H9 (cell line): Measurements from ENCODE around the gene OR2C3. TPM values are rescaled to one million over a fixed set of nuclear protein-coding genes. Genes with fewer than 3 reads are reported as not detected.

ENCODE experiments used
- DNase-seq: peaks from one replicate; pipeline ENCODE4 v3.0.0-alpha.2; 2017
- H2AFZ ChIP-seq: one replicate; pipeline ENCODE4 v1.6.1; 2013; ENCODE audit warnings: mild to moderate bottlenecking, low read length, control low read depth, moderate library complexity
- H2AK5ac ChIP-seq: 2 replicates; pipeline ENCODE4 v1.6.1; 2013; ENCODE audit warnings: low read length, control low read depth, mixed read lengths; ENCODE audit not compliant: insufficient read length
- H2BK120ac ChIP-seq: one replicate; pipeline ENCODE4 v1.6.1; 2013; ENCODE audit warnings: low read depth, mild to moderate bottlenecking, low read length, control low read depth, inconsistent platforms; ENCODE audit not compliant: poor library complexity, severe bottlenecking
- H2BK12ac ChIP-seq: 2 replicates; pipeline ENCODE4 v1.6.1; 2013; ENCODE audit warnings: low read length, control low read depth, mixed read lengths, low read depth; ENCODE audit not compliant: insufficient read length
- H2BK15ac ChIP-seq: 2 replicates; pipeline ENCODE4 v1.6.1; 2013; ENCODE audit warnings: low read depth, low read length, control low read depth
- H2BK20ac ChIP-seq: one replicate; pipeline ENCODE4 v1.6.1; 2013; ENCODE audit warnings: low read depth, mild to moderate bottlenecking, low read length, control low read depth, inconsistent platforms; ENCODE audit not compliant: poor library complexity, severe bottlenecking
- H2BK5ac ChIP-seq: 2 replicates; pipeline ENCODE4 v1.6.1; 2013; ENCODE audit warnings: low read length, control low read depth, mixed read lengths; ENCODE audit not compliant: insufficient read length
- H3K14ac ChIP-seq: 2 replicates; pipeline ENCODE4 v1.6.1; 2013; ENCODE audit warnings: low read length, control low read depth; ENCODE audit not compliant: insufficient read depth
- H3K18ac ChIP-seq: 2 replicates; pipeline ENCODE4 v1.6.1; 2013; ENCODE audit warnings: low read depth, mild to moderate bottlenecking, mixed read lengths, low read length, control low read depth; ENCODE audit not compliant: insufficient read length
- H3K23ac ChIP-seq: 2 replicates; pipeline ENCODE4 v1.6.1; 2013; ENCODE audit warnings: low read length, control low read depth, mixed read lengths, low read depth; ENCODE audit not compliant: insufficient read length
- H3K23me2 ChIP-seq: 2 replicates; pipeline ENCODE4 v1.6.1; 2013; ENCODE audit warnings: low read depth, mild to moderate bottlenecking, mixed read lengths, low read length, control low read depth; ENCODE audit not compliant: insufficient read length, poor library complexity, severe bottlenecking
- H3K27ac ChIP-seq: 2 replicates; pipeline ENCODE4 v1.5.1; 2013; ENCODE audit warnings: low read length, control low read depth, mixed read lengths, low read depth; ENCODE audit not compliant: insufficient read length
- H3K27me3 ChIP-seq: 2 replicates; pipeline ENCODE4 v1.6.1; 2013; ENCODE audit warnings: low read length, control low read depth, inconsistent platforms; ENCODE audit not compliant: insufficient read depth
- H3K4ac ChIP-seq: 2 replicates; pipeline ENCODE4 v1.6.1; 2013; ENCODE audit warnings: low read depth, mild to moderate bottlenecking, control low read depth, inconsistent platforms, low read length, moderate library complexity
- H3K4me1 ChIP-seq: 2 replicates; pipeline ENCODE4 v1.6.1; 2013; ENCODE audit warnings: low read length, control low read depth, inconsistent platforms; ENCODE audit not compliant: insufficient read depth
- H3K4me2 ChIP-seq: 2 replicates; pipeline ENCODE4 v1.6.1; 2013; ENCODE audit warnings: low read length, control low read depth, mixed read lengths; ENCODE audit not compliant: insufficient read length, insufficient read depth
- H3K56ac ChIP-seq: 2 replicates; pipeline ENCODE4 v1.6.1; 2013; ENCODE audit warnings: low read depth, mild to moderate bottlenecking, mixed read lengths, low read length, control low read depth; ENCODE audit not compliant: insufficient read length
- H3K79me1 ChIP-seq: 2 replicates; pipeline ENCODE4 v1.6.1; 2013; ENCODE audit warnings: low read depth, mild to moderate bottlenecking, moderate library complexity, low read length, control low read depth, inconsistent platforms; ENCODE audit not compliant: insufficient read depth, poor library complexity, severe bottlenecking
- H3K79me2 ChIP-seq: 2 replicates; pipeline ENCODE4 v1.6.1; 2013; ENCODE audit warnings: low read length, control low read depth, inconsistent platforms; ENCODE audit not compliant: insufficient read depth
- H3K9ac ChIP-seq: 2 replicates; pipeline ENCODE4 v1.6.1; 2013; ENCODE audit warnings: low read length, control low read depth, mixed read lengths; ENCODE audit not compliant: insufficient read length; ENCODE audit errors: extremely low read depth
- H3K9me3 ChIP-seq: one replicate; pipeline ENCODE4 v1.6.1; 2013; ENCODE audit warnings: low read depth, low read length, inconsistent platforms; ENCODE audit not compliant: control insufficient read depth
- H3T11ph ChIP-seq: one replicate; pipeline ENCODE4 v1.6.1; 2013; ENCODE audit warnings: mild to moderate bottlenecking, low read length, control low read depth, inconsistent platforms
- H4K20me1 ChIP-seq: one replicate; pipeline ENCODE4 v1.6.1; 2013; ENCODE audit not compliant: control insufficient read depth, insufficient read length, insufficient read depth
- H4K5ac ChIP-seq: 2 replicates; pipeline ENCODE4 v1.6.1; 2013; ENCODE audit warnings: low read depth, mild to moderate bottlenecking, mixed read lengths, low read length, control low read depth; ENCODE audit not compliant: insufficient read length
- H4K8ac ChIP-seq: replicated peaks from 2 replicates; pipeline ENCODE4 v1.6.1; 2013; ENCODE audit warnings: low read length, control low read depth, mixed read lengths, low read depth; ENCODE audit not compliant: insufficient read length
- H4K91ac ChIP-seq: 2 replicates; pipeline ENCODE4 v1.6.1; 2013; ENCODE audit warnings: low read depth, mild to moderate bottlenecking, moderate library complexity, mixed read lengths, low read length, control low read depth; ENCODE audit not compliant: insufficient read length
- H3K27ac Mint-ChIP-seq, 3 experiments: 2 replicates in 2 of 3; 3 replicates in 1 of 3; pipeline ENCODE4 v1.8.0; 2020 to 2021; ENCODE audit warnings: mixed read lengths in 3 of 3, mild to moderate bottlenecking in 1 of 3, moderate library complexity in 1 of 3
- H3K27me3 Mint-ChIP-seq: 2 replicates; pipeline ENCODE4 v1.8.0; 2021; ENCODE audit warnings: low read depth, mild to moderate bottlenecking, moderate library complexity, mixed read lengths
- H3K36me3 Mint-ChIP-seq, 3 experiments: 2 replicates in 2 of 3; 3 replicates in 1 of 3; pipeline ENCODE4 v1.8.0; 2020 to 2021; ENCODE audit warnings: low read depth in 3 of 3, mixed read lengths in 3 of 3; ENCODE audit not compliant: insufficient read depth in 1 of 3
- H3K4me1 Mint-ChIP-seq, 2 experiments: 2 replicates each; pipeline ENCODE4 v1.8.0; 2020; ENCODE audit warnings: mixed read lengths in 2 of 2
- H3K4me3 Mint-ChIP-seq, 2 experiments: 2 replicates in 1 of 2; 3 replicates in 1 of 2; pipeline ENCODE4 v1.8.0; 2020 to 2021; ENCODE audit warnings: mild to moderate bottlenecking in 2 of 2, mixed read lengths in 2 of 2, moderate library complexity in 1 of 2
- H3K9me3 Mint-ChIP-seq, 2 experiments: 2 replicates in 1 of 2; 3 replicates in 1 of 2; pipeline ENCODE4 v1.8.0; 2020; ENCODE audit warnings: mild to moderate bottlenecking in 2 of 2, mixed read lengths in 2 of 2, moderate library complexity in 1 of 2
- CTCF ChIP-seq: fragments of 200-600 bp; sonication (generic); conservative IDR thresholded peaks from 3 replicates; pipeline ENCODE4 v1.8.0; 2021; ENCODE audit warnings: antibody characterized with exemption, mild to moderate bottlenecking
- WGBS: extraction: QIAGEN DNeasy Blood & Tissue Kit; methylation state at CpG from one replicate; pipeline ENCODE4 v1.1.7; 2013; ENCODE audit warnings: missing lambda C conversion rate, low lambda C conversion rate, mixed read lengths; ENCODE audit not compliant: insufficient read length; ENCODE audit errors: extremely low coverage; 5-methylcytosine and 5-hydroxymethylcytosine counted together
- total RNA-seq: library from RNA; stranded (reverse); gene quantifications from 2 replicates; pipeline ENCODE4 v1.2.1, GENCODE V29; 2021

OR2C3 gene
- total RNA-seq, 1 experiment from 2014 or later = not detected

GRCh38 chr1:247576514-247576913 is 40.3 kb upstream of the OR2C3 start:
- Histone ChIP-seq H4K91ac (no peak overlapping the region), H3T11ph (no peak overlapping the region), H3K79me1 (no peaks in the 10 kb centered on the region), H2AFZ (no peak overlapping the region), H2BK5ac (no peak overlapping the region), H3K27me3 (no peaks in the 10 kb centered on the region), H3K23me2 (no peaks in the 10 kb centered on the region), H2BK12ac (no peak overlapping the region), H3K79me2 (no peaks in the 10 kb centered on the region), H4K20me1 (no peaks in the 10 kb centered on the region), H3K4ac (no peak overlapping the region), H3K4me1 (no peaks in the 10 kb centered on the region; the same call in 1 of the 2 replicates), H3K56ac (no peak overlapping the region), H2BK15ac (no peak overlapping the region), H3K9me3 (no peaks in the 10 kb centered on the region), H3K18ac (no peak overlapping the region), H3K23ac (no peak overlapping the region), H3K4me2 (no peak overlapping the region), H4K8ac (no peak overlapping the region), H4K5ac (no peak overlapping the region), H2BK120ac (no peak overlapping the region), H2BK20ac (no peak overlapping the region), H2AK5ac (no peak overlapping the region), H3K27ac (no peak overlapping the region), H3K9ac (no peak overlapping the region), H3K14ac (no peak overlapping the region)
- no peaks in the 10 kb centered on the region for H3K27me3 Mint-ChIP-seq
- no peak for DNase-seq
- H3K27ac Mint-ChIP-seq = no peak overlapping the region
- no peaks in the 10 kb centered on the region for H3K36me3 Mint-ChIP-seq
- peaks cover 0 to 3% of the 10 kb centered on the region in 2 experiments; a peak in 2 of 4 replicates for H3K4me1 Mint-ChIP-seq
- no peak overlapping the region for H3K4me3 Mint-ChIP-seq
- peak; percentile 65 for TF ChIP-seq CTCF
- no CpG with 5 or more reads among the region's 3 CpGs for WGBS
- H3K9me3 Mint-ChIP-seq = no peaks in the 10 kb centered on the region; a peak in 1 of 5 replicates
